GM19397 (cell line): ENCODE data around the gene FAM50A.

ENCODE experiments used
- ATAC-seq: cut with Tn5 transposase; IDR thresholded peaks from one replicate; pipeline ENCODE4 v1.9.1; 2021; ENCODE audit warnings: mild to moderate bottlenecking, moderate library complexity; ENCODE audit not compliant: unreplicated experiment

The FAM50A gene

GRCh38 chrX:154412468-154412867 is 31.5 kb upstream of the FAM50A start:
- ATAC-seq, result no peak

GRCh38 chrX:154413142-154413541 is 30.8 kb upstream of the FAM50A start:
- no peak for ATAC-seq

- ATAC-seq, result no peak
Measured at GRCh38 chrX:154417157-154417556, 26.8 kb upstream of the FAM50A start.

DNA sequence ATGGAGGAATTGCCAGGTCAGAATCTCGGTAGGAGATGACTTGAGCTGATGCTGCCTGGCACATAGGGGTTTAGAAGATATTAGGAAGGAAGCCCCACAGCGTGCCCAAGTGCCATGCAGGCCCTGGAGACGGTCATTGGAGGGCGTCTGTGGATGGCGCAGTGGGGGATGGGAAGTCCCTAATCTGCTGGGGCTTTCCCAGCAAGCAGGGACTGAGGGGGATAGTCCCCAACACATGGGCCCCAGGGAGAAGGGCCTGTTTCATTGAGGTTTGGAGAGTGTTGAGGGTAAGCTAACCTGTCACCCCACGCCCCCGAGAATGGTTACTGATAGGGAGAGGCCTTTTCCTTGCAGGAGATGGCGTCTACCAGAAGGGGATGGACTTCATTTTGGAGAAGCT is 24.8 kb upstream of the FAM50A start:
- ATAC-seq, result no peak

- no peak for ATAC-seq
Measured at GRCh38 chrX:154419688-154420401, 24.1 kb upstream of the FAM50A start.

DNA sequence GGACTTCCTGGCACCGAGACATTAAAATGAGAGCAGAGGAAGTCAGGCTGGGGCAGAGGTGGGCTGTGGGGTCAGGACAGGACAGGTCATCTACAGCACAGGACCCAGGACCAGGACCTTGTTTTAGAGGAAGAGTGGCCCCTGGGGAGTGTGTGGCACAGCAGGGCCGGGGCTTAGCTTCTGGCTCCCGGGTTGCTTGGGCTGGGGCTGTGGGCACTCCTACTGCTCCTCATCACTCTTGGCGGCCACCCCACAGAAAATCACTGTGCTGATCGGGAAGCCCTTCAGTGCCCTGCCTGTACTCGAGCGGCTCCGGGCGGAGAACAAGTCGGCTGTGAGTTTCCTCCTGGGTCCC is 23.6 kb upstream of the FAM50A start:
- ATAC-seq, result no peak

DNA sequence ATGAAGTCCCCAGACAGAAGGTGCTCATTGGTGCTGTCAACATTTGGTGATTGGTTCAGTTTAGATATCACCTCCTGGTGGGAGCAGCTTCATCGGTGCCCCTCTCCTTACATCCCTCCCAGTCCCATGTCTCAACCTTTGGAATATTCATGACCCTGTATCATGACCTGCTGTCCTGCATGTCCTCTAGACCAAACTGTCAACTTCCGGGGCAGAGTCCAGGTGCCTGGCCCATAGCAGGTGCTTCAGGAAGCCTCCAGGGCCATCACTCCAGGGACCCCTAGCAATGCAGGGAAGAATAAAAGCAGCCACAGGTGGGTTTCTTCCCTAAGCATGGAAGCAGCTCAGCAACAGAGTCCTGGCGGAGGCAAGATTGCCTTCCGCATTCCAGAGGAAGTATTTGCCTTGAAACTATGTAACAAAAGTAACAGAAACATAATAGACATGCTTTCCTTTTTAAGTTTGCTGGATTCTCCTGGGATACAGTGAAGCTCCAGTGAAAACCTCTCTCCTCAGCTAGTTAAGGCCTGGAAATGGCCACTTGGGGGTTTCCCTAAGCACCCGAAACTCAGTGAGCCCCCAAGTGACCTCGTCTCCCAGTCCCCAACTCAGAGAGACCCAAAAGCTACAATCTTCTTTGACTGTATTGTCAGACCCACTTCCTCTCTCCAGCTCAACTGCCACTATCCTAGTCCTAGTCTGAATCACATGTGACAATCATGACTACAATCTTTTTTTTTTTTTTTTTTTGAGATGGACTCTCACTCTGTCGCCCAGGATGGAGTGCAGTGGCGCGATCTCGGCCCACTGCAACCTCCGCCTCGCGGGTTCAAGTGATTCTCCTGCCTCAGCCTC is 16.8 kb upstream of the FAM50A start:
- ATAC-seq, result no peak

DNA sequence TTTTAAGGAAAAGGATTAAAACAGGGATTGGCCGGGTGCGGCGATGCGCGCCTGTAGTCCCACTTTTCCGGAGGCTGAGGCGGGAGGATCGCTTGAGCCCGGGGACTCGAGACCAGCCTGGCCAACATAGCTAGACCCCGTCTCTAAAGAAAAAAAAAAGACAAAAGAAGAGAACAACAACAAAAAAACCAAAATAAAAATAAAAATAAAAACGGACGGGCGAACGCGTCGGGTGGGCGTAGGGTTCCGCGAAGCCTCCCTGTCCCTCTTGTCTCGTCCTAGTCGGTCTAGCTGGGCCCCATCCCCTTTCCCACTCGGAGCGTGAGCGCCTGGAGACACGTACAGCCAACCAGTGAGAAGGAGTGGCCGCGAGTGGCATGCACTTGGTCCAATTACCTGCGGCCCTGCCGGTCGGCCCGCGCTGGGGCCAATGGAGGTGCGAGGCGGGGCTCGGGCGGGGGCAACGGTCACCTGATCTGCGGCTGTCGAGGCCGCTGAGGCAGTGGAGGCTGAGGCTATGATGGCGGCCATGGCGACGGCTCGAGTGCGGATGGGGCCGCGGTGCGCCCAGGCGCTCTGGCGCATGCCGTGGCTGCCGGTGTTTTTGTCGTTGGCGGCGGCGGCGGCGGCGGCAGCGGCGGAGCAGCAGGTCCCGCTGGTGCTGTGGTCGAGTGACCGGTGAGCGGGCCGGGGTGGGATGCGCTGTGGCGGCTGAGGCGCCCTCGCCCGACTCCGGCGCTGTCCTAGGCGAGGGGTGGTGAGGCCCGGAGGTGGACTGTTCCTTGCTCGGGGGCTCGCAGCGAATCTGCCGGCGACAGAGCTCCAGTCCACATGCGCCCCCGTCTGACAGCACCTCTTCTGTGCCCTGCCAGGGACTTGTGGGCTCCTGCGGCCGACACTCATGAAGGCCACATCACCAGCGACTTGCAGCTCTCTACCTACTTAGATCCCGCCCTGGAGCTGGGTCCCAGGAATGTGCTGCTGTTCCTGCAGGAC is 15.5 kb upstream of the FAM50A start, which contains the start of gene ATP6AP1:
ATP6AP1 (plus strand) TSS at position 502 of the 996 bp plus-strand sequence; CDS start at position 518, 16 bp downstream.
- peak; percentile 98 for ATAC-seq

DNA sequence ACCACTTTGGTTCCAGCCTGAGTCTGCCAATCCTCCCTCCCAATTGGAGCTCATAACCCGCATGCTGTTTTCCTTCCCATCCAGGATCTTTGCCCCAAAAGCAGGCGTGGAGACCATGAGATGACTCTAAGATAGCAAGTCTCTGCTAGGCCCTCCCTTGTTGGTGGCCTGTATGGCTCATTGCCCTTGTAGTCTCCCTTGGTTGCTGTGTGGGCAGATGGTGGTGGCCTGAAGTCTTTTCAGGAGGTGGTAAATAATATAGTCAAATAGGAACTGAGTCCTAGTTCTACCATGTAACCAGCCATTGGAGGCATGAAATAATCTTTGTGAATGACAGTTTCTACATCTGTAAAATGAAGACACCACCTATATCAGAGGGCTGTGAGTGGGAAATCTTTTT is 14.2 kb upstream of the FAM50A start:
- no peak for ATAC-seq

DNA sequence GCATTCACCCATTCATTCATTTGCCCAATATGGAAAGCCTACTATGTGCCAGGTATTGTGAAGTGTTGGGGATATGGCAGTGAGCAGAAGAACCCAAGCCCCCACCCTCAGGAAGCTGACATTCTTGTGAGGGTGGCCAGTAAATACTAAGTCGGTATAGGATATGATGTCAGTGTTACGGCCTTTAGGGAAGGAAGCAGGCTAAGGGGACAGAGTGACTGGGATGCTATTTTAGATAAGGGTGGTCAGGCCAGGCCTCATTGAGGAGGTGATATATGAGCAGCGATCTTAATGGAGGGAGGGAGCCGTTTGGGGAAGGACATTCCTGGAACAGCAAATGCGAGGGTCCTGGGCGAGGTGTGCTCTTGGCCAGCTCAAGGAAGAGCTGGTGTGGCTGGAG is 13.5 kb upstream of the FAM50A start:
- no peak for ATAC-seq

GRCh38 chrX:154430916-154431315 is 13.0 kb upstream of the FAM50A start:
- no peak for ATAC-seq

DNA sequence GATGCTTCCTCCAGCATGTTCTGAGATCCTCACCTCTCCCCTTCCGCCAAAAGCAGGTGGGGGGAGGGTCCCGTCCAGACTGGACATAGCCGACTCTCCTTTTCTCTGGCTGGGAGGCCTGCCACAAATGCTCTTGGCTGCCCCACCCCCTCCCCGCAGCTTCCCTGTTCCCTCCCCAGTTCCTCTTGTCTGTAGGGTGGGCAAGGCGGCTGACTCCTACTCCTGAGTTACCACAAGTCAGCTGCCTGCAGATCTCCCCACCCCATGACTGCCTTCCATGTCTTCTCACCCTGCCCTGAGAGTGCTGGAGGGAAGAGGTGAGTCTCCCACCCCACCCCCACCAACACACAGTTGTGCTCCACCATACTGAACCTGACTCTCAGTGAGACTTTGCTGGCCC is 12.6 kb upstream of the FAM50A start:
- ATAC-seq, result no peak

GRCh38 chrX:154432210-154432609 is 11.7 kb upstream of the FAM50A start:
- ATAC-seq, result no peak

- no peak for ATAC-seq
Measured at GRCh38 chrX:154433605-154434004, 10.3 kb upstream of the FAM50A start.

- no peak for ATAC-seq
Measured at GRCh38 chrX:154434394-154435168, 9.4 kb upstream of the FAM50A start.

GRCh38 chrX:154435171-154435733 is 8.7 kb upstream of the FAM50A start:
- ATAC-seq, result no peak

- ATAC-seq, result no peak
Measured at GRCh38 chrX:154436374-154436982, 7.5 kb upstream of the FAM50A start.

DNA sequence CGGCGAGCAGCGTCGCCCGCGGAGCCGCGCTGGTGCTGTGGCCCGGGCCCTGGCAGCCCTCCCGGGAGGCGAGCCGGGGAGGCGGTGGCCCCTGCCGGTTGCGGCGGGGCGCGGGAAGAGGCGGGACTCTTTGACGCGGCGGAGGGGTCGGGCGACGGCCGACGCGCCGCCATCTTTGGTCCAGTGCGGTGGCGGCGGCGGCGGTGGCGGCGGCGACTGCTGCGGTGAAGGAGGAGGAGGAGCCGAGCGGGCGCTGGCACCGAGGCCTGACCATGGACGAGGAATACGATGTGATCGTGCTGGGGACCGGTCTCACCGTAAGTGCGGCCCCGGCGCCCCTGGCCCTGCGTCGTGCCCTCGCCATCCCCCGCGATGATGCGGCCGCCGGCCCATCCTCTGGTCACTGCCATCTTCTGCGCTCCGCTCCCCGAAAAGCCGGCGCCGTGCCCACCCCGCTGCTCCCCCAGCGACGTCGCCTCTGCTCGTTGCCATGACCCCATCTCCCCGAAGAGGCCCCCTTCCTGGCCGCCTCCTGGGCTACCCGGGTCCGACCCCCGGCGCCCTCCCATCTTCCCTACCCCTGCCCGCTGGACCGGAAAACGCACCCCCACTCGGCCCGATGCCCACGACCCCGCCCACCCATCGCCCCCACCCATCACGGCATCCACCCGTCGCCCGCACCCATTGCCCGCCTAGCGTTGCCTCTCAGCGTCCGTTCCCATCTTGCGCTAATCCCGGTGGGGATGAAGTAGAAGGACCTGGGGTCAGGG is 6.8 kb upstream of the FAM50A start, which contains the start of gene GDI1:
GDI1 (plus strand) TSS at position 172 of the 770 bp plus-strand sequence; CDS start at position 273, 101 bp downstream.
- ATAC-seq, result no peak
